Stimulated activated CD8-positive, alpha-beta memory T cell treated with anti-CD3 and anti-CD28 coated beads, Interleukin-2, amount 100 ng/mL, for 48 hours (primary cell): Measurements from ENCODE around the gene RYK.

Source experiments
- DNase-seq, 2 donors: peaks; one replicate each; pipeline ENCODE4 v3.0.0-alpha.2; 2020; ENCODE audit warnings: low read depth in 2 of 2

RYK gene

DNA sequence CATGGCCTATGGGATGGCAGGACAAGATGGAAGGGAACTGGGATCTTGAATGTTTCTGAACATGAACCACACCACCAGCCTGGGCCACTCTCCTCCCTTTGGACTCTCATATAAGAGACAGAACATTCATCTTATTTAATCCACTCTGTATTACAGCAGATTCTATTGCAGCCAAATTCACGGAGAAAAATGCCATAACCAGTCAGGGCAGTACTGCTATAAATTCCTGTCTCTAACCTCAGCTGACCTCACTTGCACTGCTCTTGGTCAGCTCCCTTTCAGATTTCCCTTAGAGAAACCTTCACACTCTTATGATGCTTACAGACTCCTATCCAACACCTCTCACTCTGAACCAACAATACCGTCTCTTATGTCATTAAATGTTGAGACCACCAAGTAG is 101.4 kb downstream of the RYK start:
- no peak for DNase-seq

DNA sequence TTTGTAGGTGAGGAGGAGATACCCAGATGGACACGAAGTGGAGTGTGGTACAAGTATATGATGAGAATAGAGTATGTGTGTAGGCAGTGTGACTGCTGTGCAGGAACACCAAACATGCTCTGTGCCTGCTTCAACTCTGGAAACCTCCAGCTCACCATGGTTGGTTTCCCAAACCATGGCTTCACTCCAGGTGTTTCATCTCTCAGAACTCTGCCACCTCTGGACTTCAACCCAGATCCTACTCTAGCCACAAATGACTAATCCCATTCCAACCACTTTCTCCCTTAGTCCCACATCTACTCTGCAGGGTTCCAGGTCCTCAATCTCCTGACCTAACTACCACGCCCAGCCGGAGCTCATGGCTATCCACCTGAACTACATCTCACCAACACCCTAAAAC is 102.1 kb downstream of the RYK start:
- no peak for DNase-seq

DNA sequence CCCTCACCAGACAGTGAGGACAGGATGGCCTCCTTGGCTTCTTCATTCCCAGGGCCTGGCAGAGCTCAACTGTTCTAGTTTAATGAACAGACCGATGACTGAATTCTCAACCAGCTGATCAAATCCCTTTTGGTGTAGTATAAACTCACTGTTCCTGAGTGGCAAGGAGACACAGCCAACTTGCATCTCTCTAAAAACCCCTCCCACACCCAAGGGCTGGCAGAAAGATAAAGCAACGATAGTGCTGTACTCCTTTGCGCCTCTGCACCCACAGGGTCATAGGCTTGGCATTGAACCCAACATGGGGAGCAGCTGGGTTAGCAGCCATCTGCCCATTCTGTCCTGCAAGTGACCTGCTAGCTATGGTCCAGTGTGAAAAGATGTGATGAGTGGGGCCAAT is 103.2 kb downstream of the RYK start:
- no peak for DNase-seq

DNA sequence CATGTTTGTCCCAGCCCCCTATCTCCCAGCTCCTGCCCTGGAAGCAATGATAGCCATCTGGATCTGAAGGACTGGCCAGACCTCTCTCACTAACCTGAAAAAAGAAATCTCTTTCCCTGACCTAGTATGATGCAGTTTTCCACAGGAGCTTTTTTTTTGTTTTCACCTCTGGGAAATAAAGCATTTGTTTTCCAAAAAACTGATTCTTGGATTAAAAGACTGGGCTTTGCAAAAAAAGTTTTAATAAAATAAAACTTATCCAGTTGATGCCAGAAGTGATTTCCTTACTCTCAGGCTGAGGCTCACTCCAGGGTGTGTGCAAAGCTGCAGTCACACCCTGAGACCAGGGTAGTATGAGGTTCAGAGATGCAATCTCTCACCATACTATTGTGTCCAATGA is 104.0 kb downstream of the RYK start:
- no peak for DNase-seq

DNA sequence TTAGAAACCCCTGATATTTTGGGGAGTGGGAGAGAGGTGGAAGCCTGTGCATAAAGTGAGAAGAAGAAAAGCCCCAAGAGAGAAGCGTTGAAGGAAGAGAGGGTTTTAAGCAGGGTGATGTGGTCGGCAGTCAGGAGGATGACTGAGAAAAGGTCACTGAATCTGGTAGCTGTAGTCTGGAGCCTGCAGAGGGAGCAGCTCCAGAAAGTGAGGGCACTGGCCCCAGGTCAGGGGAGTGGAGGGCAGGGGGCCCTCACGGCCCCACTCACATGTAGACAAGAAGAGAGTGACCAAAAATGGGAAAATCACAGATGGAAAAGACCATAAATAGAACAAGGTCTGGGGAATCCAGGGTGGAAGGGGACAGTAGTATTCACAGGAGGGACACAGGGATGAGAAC is 105.5 kb downstream of the RYK start:
- no peak for DNase-seq

DNA sequence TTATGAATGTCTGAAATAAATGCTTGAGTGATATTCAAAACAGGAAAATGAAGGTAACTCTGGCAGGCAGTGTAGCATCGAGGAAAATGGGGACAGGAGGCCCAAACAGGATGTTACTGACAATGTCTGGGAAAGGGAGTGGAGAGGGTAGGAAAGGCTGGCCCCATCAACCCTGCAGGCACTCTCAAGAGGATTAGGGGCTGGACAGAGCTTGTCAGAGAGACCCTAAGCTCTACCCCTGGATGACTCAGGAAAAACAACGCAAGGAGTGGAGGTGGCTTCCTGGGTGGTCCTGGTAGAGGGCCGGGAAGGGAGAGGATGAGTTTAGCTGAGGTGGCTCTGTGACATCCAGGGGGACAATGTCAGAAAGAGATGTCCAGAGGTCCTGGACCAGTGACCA is 106.0 kb downstream of the RYK start:
- DNase-seq: no peak

DNA sequence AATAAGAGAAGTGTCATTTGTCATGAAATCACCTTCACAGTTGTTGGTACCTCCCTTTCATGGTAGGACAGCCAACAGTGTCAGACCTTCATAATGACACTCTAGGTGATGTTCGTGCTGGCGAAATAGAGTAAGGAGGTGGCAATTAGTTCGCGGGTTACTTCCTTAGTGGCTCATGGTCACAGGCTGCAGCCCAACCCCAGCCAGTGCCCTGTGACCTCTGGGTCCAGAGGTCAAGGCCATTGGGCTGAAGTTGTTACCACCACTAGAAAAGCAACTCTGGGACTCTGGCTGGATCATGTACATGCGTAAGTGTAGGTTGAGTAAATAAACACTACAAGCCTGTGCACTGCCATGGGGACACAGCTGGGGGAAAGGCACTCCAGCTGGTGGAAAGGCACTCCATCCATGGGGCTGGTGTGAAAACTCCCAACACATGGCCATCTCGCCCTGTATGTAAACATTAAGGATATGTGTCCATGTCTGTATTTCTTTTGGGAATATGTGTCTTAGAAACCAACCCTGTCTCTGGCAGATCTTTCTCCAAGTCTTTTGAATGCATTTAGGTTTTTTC is 106.7 kb downstream of the RYK start:
- no peak for DNase-seq

DNA sequence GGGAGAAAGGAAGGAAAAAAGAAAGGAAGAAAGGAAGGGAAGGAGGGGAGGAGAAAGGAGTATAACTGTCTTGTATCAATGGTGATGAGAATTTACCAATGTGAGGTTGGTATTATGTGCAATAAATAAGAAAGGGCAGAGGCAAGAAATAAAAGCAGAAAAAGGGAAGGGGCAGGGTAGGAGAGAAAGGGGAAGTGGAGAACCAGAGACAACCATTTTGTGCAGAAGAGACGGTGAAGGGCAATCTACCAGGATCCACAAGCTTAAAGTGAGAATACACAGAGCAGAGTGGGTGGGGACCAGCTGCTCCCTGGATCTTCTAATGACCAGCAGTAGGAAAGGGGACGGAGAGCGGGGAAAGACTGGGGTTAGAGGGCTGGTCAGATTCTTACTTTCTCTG is 114.1 kb downstream of the RYK start:
- no peak for DNase-seq

DNA sequence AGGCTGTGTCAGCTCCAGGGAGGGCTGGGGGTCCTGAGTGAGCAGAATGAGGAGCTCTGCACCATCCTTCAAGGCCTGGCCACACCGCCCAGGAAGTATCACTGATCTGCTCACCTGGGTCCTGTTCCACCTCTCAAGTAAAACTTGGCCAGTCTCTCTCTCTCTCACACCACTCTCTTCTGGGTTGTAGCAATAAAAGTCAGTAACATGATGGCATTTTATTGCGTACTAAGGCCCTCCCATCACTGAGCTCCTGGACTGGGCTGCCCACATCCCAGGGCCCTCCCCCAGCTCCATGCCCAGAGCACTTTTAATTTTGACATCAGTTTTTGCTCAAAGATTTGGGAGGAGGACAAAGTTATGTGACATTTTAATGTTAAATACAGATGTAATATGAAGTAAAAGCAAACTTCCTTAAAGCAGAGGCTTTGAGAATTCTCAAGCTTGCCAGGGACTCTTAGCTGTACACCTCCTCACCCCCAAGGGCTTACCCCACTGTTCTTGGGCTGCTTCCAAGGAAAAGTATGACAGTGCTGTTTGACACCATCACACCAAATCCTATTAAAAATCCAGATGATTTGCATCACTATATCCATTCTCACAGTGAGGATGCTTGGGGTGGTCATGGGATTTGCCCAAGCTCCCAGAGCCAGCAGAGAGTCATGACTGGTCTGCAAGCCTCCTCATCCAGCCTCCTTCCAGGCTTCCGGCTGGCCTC is 115.8 kb downstream of the RYK start:
- DNase-seq: no peak

DNA sequence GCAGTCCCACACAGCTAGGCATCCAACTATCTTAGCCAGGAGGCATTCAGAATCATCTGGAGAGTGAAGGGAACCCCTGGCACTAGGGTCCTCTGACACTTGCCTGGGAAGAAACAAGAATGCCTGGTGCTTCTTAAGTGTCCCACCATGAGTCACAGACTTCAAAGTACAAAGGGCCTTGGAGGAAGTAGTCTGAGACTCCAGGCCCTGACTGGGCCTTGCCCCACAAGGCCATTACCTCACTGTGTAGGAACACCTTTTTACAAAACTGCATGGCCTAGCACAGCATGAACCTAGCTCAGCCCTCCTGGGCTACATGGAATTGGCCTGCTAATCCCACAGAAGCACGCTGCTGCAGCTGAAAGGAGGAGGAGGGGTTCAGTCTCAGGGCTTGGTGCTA is 116.4 kb downstream of the RYK start:
- DNase-seq: no peak

DNA sequence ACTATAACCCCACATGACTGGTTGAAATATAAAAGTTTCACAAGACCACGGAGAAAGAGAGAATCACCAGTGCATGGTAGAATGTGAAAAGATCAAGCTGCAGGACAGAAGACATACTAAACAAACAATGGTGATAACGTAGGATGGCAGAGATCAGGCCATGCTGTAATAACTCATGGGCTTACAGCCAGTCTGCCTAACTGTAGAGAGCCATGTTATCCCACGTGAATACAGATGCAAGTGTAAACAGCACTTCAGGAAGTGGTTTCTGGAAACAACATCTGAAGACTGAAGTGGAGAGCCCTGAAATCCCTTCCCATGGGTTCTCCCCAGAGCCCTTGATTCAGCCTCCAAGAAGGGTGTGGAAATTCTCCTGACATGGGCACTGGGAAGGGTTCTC is 117.7 kb downstream of the RYK start:
- no peak for DNase-seq

DNA sequence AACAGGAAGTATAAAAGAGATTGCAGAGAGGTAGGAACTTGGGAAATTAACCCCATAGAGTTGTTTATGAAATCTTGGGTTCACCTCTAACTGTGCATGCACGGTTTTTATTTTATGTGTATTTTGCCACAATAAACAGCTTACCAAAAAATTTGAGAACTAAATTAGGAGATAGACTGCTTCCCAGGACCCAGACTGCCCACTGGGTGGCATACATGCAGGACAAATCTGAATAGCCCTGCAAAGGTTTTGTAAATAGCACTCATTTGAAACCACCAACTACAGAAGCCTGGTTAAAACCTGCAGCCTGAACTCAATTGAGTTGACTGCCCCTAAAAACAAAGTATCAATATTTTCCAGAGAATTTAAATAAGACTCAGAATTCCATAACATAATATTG is 124.5 kb downstream of the RYK start:
- no peak for DNase-seq

DNA sequence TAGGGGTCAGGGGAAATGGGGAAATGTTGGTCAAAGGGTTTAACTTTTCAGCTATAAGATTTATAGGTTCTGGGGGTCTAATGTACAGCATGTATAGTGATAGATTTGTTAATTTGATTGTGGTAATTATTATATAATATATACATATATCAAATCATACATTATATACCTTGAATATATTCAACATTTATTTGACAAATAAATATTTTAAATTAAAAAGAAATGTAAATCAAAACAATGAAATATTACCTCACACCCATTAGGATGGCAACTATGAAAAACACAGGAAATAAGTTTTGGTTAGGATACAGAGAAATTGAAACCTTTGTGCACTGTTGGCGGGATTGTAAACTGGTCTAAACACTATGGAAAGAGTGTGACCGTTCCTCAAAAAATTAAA is 135.9 kb downstream of the RYK start:
- no peak for DNase-seq

DNA sequence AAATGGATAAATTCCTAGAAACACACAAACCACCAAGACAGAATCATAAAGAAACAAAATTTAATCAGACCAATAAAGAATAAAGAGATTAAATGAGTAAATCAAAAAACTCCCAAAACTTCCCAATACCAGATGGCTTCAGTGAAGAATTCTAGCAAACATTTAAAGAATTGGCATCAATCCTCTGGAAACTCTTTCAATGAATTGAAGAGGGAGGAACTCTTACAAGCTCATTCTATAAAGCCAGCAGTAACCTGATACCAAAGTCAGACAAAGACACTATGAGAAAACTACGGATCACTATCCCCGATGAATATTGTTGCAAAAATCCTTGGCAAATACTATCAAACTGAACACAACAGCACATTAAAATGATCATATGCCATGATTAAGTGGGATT is 139.0 kb downstream of the RYK start:
- no peak for DNase-seq

DNA sequence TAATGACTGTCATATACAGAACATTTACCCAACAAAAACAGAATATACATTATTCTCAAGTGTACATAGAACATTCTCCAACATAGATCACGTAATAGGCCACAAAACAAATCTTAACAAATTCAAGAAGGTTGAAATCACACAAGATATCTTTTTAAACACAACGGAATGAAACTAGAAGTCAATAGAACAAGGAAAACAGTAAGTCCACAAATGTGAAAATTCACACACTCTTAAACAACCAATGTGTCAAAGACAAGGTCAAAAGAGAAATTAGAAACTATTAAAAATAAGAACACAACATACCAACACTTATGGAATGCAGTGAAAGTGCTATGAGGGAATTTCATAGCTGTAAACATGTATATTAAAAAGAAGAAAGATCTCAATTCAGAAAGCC is 139.7 kb downstream of the RYK start:
- no peak for DNase-seq
